ENCODE measurements around the gene MALAT1.
"Not testable (repeated sequence)": the region's sequence is repeated elsewhere in the genome, so short reads cannot be mapped to it uniquely, and the experiment has no call there.

The MALAT1 gene

DNA sequence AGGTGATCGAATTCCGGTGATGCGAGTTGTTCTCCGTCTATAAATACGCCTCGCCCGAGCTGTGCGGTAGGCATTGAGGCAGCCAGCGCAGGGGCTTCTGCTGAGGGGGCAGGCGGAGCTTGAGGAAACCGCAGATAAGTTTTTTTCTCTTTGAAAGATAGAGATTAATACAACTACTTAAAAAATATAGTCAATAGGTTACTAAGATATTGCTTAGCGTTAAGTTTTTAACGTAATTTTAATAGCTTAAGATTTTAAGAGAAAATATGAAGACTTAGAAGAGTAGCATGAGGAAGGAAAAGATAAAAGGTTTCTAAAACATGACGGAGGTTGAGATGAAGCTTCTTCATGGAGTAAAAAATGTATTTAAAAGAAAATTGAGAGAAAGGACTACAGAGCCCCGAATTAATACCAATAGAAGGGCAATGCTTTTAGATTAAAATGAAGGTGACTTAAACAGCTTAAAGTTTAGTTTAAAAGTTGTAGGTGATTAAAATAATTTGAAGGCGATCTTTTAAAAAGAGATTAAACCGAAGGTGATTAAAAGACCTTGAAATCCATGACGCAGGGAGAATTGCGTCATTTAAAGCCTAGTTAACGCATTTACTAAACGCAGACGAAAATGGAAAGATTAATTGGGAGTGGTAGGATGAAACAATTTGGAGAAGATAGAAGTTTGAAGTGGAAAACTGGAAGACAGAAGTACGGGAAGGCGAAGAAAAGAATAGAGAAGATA lies at the start of gene MALAT1:
MALAT1 (plus strand) TSS at position 69 of the 736 bp plus-strand sequence.
- DNase-seq = peak; percentile 44

- DNase-seq = not testable (repeated sequence)
These were observed 47.5 kb upstream of the MALAT1 start for GRCh38 chr11:65451301-65451700.

DNA sequence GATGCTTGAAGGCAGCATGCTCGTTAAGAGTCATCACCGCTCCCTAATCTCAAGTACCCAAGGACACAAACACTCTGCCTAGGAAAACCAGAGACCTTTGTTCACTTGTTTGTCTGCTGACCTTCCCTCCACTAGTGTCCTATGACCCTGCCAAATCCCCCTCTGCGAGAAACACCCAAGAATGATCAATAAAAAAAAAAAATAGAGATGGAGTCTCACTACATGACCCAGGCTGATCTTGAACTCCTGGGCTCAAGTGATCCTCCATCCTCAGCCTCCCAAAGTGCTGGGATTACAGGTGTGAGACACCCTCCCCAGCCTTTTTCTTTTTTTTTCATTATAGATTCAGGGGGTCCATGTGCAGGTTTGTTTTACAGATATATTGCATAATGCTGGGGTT lies 46.6 kb upstream of the MALAT1 start:
- not testable (repeated sequence) for DNase-seq

GRCh38 chr11:65452806-65453490 lies 45.9 kb upstream of the MALAT1 start:
- no peak for DNase-seq

DNA sequence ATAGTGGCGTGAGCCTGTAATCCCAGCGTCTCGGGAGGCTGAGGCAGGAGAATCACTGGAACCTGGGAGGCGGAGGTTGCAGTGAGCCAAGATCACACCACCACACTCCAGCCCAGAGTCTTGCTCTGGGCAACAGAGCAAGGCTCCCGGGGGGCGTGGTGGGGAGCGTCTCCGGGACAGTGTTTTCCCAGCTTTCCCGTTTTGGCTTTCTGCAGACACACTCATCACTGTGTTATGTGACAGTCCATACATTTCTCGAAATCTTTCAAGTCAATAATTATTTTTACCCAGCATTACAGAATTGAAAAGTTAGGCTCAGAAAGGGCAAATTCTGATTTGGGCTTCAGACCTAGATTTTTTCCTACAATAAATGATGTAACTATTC lies 44.5 kb upstream of the MALAT1 start:
- DNase-seq = no peak

GRCh38 chr11:65454696-65455456 lies 44.0 kb upstream of the MALAT1 start:
- no peak for DNase-seq

- DNase-seq = no peak
These were observed 42.4 kb upstream of the MALAT1 start for GRCh38 chr11:65456418-65456817.

GRCh38 chr11:65459552-65459951 lies 39.3 kb upstream of the MALAT1 start:
- no peak for DNase-seq

DNA sequence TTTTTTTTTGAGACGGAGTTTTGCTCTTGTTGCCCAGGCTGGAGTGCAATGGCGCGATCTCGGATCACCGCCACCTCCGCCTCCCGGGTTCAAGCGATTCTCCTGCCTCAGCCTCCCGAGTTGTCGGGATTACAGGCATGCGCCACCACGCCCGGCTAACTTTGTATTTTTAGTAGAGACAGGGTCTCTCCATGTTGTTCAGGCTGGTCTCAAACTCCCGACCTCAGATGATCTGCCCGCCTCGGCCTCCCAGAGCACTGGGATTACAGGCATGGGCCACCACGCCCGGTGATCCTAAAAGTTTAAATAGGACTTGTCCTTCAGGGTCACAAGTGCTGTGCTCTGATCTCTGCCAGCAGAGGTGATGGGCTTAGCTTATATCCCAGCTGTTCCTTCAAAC lies 33.4 kb upstream of the MALAT1 start:
- not testable (repeated sequence) for DNase-seq

DNA sequence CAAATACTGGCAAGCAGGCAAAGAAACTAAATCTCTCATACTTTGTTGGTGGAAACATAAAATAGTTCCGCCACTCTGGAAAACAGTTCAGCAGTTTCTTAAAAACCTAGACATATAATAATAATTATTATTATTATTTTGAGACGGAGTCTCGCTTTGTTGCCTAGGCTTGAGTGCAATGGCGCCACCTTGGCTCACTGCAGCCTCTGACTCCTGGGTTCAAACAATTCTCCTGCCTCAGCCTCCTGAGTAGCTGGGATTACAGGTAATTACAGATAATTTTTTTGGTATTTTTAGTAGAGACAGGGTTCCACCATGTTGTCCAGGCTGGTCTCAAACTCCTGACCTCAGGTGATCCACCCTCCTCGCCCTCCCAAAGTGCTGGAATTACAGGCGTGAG lies 31.5 kb upstream of the MALAT1 start:
- DNase-seq = not testable (repeated sequence)

GRCh38 chr11:65468874-65469333 lies 29.9 kb upstream of the MALAT1 start:
- DNase-seq = no peak

DNA sequence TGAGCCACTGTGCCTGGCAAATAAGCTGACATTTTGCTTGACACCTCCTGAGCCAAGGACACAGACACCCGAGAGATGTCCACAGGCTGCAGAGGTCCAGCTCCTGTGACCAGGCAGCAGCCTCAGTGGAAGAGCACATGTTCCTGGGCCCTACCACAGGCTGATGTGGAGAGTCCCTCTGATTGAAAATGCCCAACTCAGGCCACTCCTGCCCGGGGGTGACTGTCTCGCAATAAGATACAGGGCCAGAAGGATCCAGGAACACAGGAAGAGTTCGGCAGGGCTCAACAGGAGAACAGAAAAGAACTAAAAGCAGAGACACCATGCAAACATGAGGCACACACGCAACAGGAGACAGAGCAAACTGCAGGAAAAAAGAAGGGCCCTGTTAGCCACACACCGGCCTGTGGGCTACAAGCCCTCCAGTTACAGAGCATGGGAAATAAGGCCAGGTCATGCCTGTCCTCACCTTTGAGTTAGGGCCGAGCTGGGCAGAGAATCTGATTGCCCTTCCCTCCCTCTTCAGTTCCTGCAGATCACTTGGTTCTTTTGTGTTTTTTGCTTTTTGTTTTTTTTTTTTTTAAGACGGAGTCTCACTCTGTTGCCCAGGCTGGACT lies 28.3 kb upstream of the MALAT1 start:
- no peak for DNase-seq

DNA sequence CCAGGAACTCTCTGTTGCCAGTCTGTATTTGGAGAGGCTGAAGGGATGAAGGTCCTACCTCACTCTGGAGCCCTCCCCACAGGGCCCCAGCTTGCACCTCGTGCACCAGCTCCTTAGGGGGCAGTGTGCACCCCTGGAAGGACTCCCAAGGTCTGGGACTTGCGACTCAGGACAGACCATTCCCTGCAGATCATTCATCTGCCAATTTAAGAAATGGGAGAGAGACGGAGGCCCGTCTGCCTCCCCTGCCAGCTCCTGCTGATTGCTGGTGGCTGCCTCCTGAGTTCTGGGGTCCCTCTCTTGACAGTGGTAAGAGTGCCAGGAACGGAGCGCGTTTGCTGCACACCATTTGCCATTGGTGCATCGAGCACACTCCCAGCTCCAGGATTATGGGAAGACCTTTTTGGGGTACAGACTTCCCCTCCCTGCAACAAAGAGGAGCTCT lies 27.4 kb upstream of the MALAT1 start:
- DNase-seq = no peak

- DNase-seq = not testable (repeated sequence)
These were observed 26.1 kb upstream of the MALAT1 start for GRCh38 chr11:65472588-65473277.

GRCh38 chr11:65473278-65473860 lies 25.5 kb upstream of the MALAT1 start:
- DNase-seq = no peak

- DNase-seq = no peak
These were observed 24.0 kb upstream of the MALAT1 start for GRCh38 chr11:65474864-65475263.

GRCh38 chr11:65476632-65477148 lies 22.2 kb upstream of the MALAT1 start:
- no peak for DNase-seq

- peak; percentile 57 for DNase-seq
These were observed 21.5 kb upstream of the MALAT1 start for GRCh38 chr11:65477149-65477965.

- no peak for DNase-seq
These were observed 20.3 kb upstream of the MALAT1 start for GRCh38 chr11:65478388-65479183.

All from GOT3 (cell line).